Gastroesophageal sphincter (tissue), 4 donors: ENCODE data around the gene YAP1. TPM values are rescaled to one million over a fixed set of nuclear protein-coding genes. Genes with fewer than 3 reads are reported as not detected.

Source experiments
- ATAC-seq: fragments of 150-250 bp; one replicate; pipeline ENCODE4 v1.9.1; 2016; ENCODE audit warnings: mild to moderate bottlenecking, moderate library complexity
- H3K27ac ChIP-seq, 4 donors: fragments of 200-600 bp; sonication (generic) in 3 of 4; 1 replicate in 3 of 4; 2 replicates in 1 of 4; pipeline ENCODE4 v1.5.1; 2016 to 2019
- H3K27me3 ChIP-seq: fragments of 200-600 bp; sonication (generic); one replicate; pipeline ENCODE4 v1.5.1; 2019
- H3K36me3 ChIP-seq, 2 donors: fragments of 200-600 bp; sonication (generic); one replicate each; pipeline ENCODE4 v1.5.1; 2019; ENCODE audit warnings: control low read depth in 1 of 2
- H3K4me1 ChIP-seq, 3 donors: fragments of 200-600 bp; sonication (generic); 1 replicate in 2 of 3; 2 replicates in 1 of 3; pipeline ENCODE4 v1.5.1; 2016 to 2019; ENCODE audit warnings: control low read depth in 2 of 3
- H3K4me3 ChIP-seq, 2 donors: fragments of 200-600 bp; sonication (generic); one replicate each; pipeline ENCODE4 v1.5.1; 2019; ENCODE audit warnings: mild to moderate bottlenecking in 1 of 2, moderate library complexity in 1 of 2
- H3K9me3 ChIP-seq, 3 donors: fragments of 200-600 bp; sonication (generic); one replicate each; pipeline ENCODE4 v1.5.1; 2017 to 2019; ENCODE audit warnings: control low read depth in 2 of 3
- CTCF ChIP-seq, 4 experiments: fragments of 200-600 bp in 2 of 4; fragments of 450-650 bp in 2 of 4; sonication (generic) in 1 of 4; IDR thresholded peaks; one replicate each; pipeline ENCODE4 v1.5.1; 2017 to 2019; ENCODE audit warnings: antibody characterized with exemption in 4 of 4, mild to moderate bottlenecking in 2 of 4, moderate library complexity in 2 of 4
- EP300 ChIP-seq: sonication (generic); formaldehyde crosslinking; IDR thresholded peaks from one replicate; pipeline ENCODE4 v1.6.1; 2017; ENCODE audit warnings: antibody characterized with exemption, mild to moderate bottlenecking
- POLR2A ChIP-seq, 2 donors: fragments of 450-650 bp; IDR thresholded peaks; one replicate each; pipeline ENCODE4 v1.6.1; 2017; ENCODE audit warnings: antibody characterized with exemption in 2 of 2, mild to moderate bottlenecking in 2 of 2, moderate library complexity in 1 of 2
- POLR2AphosphoS5 ChIP-seq: sonication (generic); formaldehyde crosslinking; IDR thresholded peaks from one replicate; pipeline ENCODE4 v1.6.1; 2017; ENCODE audit warnings: antibody characterized with exemption
- WGBS, 2 donors: methylation state at CpG; one replicate each; pipeline ENCODE4 v1.1.5; 2018; ENCODE audit warnings: low coverage in 1 of 2; 5-methylcytosine and 5-hydroxymethylcytosine counted together
- total RNA-seq, 4 donors: library from RNA; depleted of rRNA; stranded (reverse); fragments of >200 nt; gene quantifications; one replicate each; pipeline ENCODE4 v1.1.0, GENCODE V29; 2016

YAP1 gene
- total RNA-seq, 4 donors from 2014 or later: 192 to 323 (median 278) TPM

- Histone ChIP-seq H3K27ac (no peak overlapping the region), H3K36me3 (no peaks in the 10 kb centered on the region), H3K9me3 (no peaks in the 10 kb centered on the region), H3K27me3 (no peaks in the 10 kb centered on the region), H3K4me3 (no peak overlapping the region), H3K4me1 (no peaks in the 10 kb centered on the region)
- TF ChIP-seq POLR2A (IDR thresholded peaks at IDR 0.05) (no peak), EP300 (no peak), POLR2AphosphoS5 (no peak), CTCF (IDR thresholded peaks at IDR 0.05) (no peak)
- no peak for ATAC-seq
- 68 to 77% methylated on average over 4 to 7 of the region's 7 CpGs for WGBS, 2 donors
Observed at GRCh38 chr11:102085864-102086551, 24.2 kb upstream of the YAP1 start.

GRCh38 chr11:102097186-102097585 lies 13.1 kb upstream of the YAP1 start:
- no peaks in the 10 kb centered on the region for H3K36me3 ChIP-seq
- no peak for TF ChIP-seq POLR2A (IDR thresholded peaks at IDR 0.05)
- TF ChIP-seq POLR2AphosphoS5: no peak
- TF ChIP-seq CTCF (IDR thresholded peaks at IDR 0.05): no peak
- no peak for TF ChIP-seq EP300
- no peaks in the 10 kb centered on the region for H3K4me1 ChIP-seq
- ATAC-seq: no peak
- no peak overlapping the region for H3K27ac ChIP-seq
- no peaks in the 10 kb centered on the region for H3K27me3 ChIP-seq
- H3K4me3 ChIP-seq: no peak overlapping the region
- no peaks in the 10 kb centered on the region for H3K9me3 ChIP-seq
- 64 to 100% methylated on average over 1 of the region's 1 CpG for WGBS, 2 donors

- Histone ChIP-seq H3K4me3 (no peak overlapping the region), H3K27ac (no peak overlapping the region), H3K36me3 (no peaks in the 10 kb centered on the region), H3K27me3 (no peaks in the 10 kb centered on the region), H3K9me3 (no peaks in the 10 kb centered on the region), H3K4me1 (no peaks in the 10 kb centered on the region)
- ATAC-seq: no peak
- 60 to 89% methylated on average over 1 to 2 of the region's 2 CpGs for WGBS, 2 donors
- no peak for TF ChIP-seq POLR2AphosphoS5
- TF ChIP-seq POLR2A (IDR thresholded peaks at IDR 0.05): no peak
- no peak for TF ChIP-seq CTCF (IDR thresholded peaks at IDR 0.05)
- no peak for TF ChIP-seq EP300
Observed at GRCh38 chr11:102099755-102100154, 10.5 kb upstream of the YAP1 start.

- Histone ChIP-seq H3K27ac (peak overlapping the region; percentile 88 to 99 (median 96)), H3K4me3 (no peak overlapping the region), H3K36me3 (no peaks in the 10 kb centered on the region), H3K9me3 (no peaks in the 10 kb centered on the region), H3K4me1 (peaks cover 0 to 31% (median 6%) of the 10 kb centered on the region in 3 donors), H3K27me3 (no peaks in the 10 kb centered on the region)
- no peak for TF ChIP-seq EP300
- no peak for TF ChIP-seq CTCF (IDR thresholded peaks at IDR 0.05)
- no peak for TF ChIP-seq POLR2AphosphoS5
- TF ChIP-seq POLR2A (IDR thresholded peaks at IDR 0.05): no peak
- WGBS, 2 donors: 56 to 78% methylated on average over 2 to 3 of the region's 3 CpGs
- no peak for ATAC-seq
Observed at GRCh38 chr11:102108734-102109440, 1.4 kb upstream of the YAP1 start.

- H3K4me3 ChIP-seq: peak overlapping the region; percentile 90 to 91
- peak; percentile 9 for ATAC-seq
- TF ChIP-seq CTCF (IDR thresholded peaks at IDR 0.05) (peak in 1 of 4 experiments; percentile 4), EP300 (no peak), POLR2A (IDR thresholded peaks at IDR 0.05) (no peak), POLR2AphosphoS5 (no peak)
- peak overlapping the region; percentile 88 to 99 (median 96) for H3K27ac ChIP-seq
- no peaks in the 10 kb centered on the region for H3K36me3 ChIP-seq
- peaks cover 0 to 49% (median 6%) of the 10 kb centered on the region in 3 donors for H3K4me1 ChIP-seq
- H3K9me3 ChIP-seq: no peaks in the 10 kb centered on the region
- no peaks in the 10 kb centered on the region for H3K27me3 ChIP-seq
- WGBS, 2 donors: no CpG with 5 or more reads among the region's 31 CpGs
Observed at GRCh38 chr11:102110761-102111010, 439 bp downstream of the YAP1 start.
